ENCODE measurements around the gene MED27. TPM values are rescaled to one million over a fixed set of nuclear protein-coding genes. Genes with fewer than 3 reads are reported as not detected.

Gene MED27
- total and polyA plus RNA-seq, 2 of the 8 experiments (the other 6 are each of a cell fraction or from before 2014, with no cell fraction given): 29.9 to 56.5 TPM

DNA sequence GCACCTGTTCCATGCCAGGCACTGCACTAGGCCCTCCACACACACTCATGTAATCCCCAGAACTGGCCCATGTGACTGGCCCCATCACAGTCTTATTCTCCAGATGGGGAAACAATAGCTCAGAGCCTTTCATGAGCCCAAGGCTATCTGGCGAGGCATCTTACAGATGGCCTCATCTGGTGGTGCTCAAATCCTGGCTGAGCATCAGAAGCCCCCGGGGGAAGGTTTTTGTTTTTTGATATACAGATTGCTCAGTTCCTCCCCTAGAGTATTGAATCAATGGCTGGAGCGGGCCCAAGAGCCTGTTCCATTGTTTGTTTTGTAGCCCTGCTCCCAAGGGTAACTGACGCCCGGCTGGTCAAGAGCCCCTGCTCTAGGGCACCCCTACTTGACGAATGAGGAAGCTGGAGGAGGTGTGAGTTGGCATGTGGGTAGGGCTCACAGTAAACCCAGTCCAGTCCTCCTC, 194.5 kb downstream of the MED27 start:
- no peak for DNase-seq (ENCODE audit: low read depth in 1 of 2, low spot score in 2 of 2)
- no peak overlapping the region for H3K4me3 ChIP-seq (ENCODE audit: extremely low read depth in 1 of 4, insufficient read depth in 2 of 4, low read depth in 3 of 4, low read length in 4 of 4)
- H3K27me3 ChIP-seq (replicated peaks in 1 of 4; ENCODE audit: control insufficient read depth in 3 of 4, extremely low read depth in 1 of 4, insufficient read depth in 3 of 4, low read length in 3 of 4): no peaks in the 10 kb centered on the region
- no peak overlapping the region for H2AK5ac ChIP-seq (ENCODE audit: low read depth, low read length)
- no peak overlapping the region for H3K14ac ChIP-seq (ENCODE audit: insufficient read length)
- no peak overlapping the region for H2AFZ ChIP-seq (ENCODE audit: low read length)
- no peak overlapping the region for H2BK120ac ChIP-seq (replicated peaks; ENCODE audit: low read depth, low read length)
- H2BK15ac ChIP-seq (ENCODE audit: low read length): no peak overlapping the region
- H3K36me3 ChIP-seq (ENCODE audit: control insufficient read depth in 2 of 4, insufficient read depth in 4 of 4, low read length in 3 of 4): no peaks in the 10 kb centered on the region
- H2BK5ac ChIP-seq (ENCODE audit: low read depth, low read length): no peak overlapping the region
- no peak overlapping the region for H3K23ac ChIP-seq (ENCODE audit: insufficient read length)
- H2BK12ac ChIP-seq (ENCODE audit: low read depth, low read length): no peak overlapping the region
- H3K4me2 ChIP-seq (ENCODE audit: insufficient read depth in 1 of 2, low read depth in 2 of 2, low read length in 2 of 2): no peak overlapping the region
- no peaks in the 10 kb centered on the region for H3K79me2 ChIP-seq (ENCODE audit: control insufficient read depth in 1 of 2, insufficient read depth in 2 of 2, low read length in 2 of 2)
- H2BK20ac ChIP-seq (ENCODE audit: low read length): no peak overlapping the region
- ChIA-PET POLR2A (ENCODE audit: partially characterized antibody) (no interaction called here), CTCF (ENCODE audit: partially characterized antibody) (interaction anchor here (0.9 to 5.5 kb wide), 3 partner anchors 11 to 154 kb away, joined by 3 to 25 read pairs (median 4); no protein-coding TSS in a partner anchor)
- no peaks in the 10 kb centered on the region for H4K20me1 ChIP-seq (replicated peaks in 1 of 2; ENCODE audit: control insufficient read depth in 1 of 2, insufficient read depth in 2 of 2, low read length in 2 of 2)
- no peaks in the 10 kb centered on the region for H3K23me2 ChIP-seq (ENCODE audit: low read depth, low read length)
- no peak overlapping the region for H3K27ac ChIP-seq (ENCODE audit: low read depth, low read length)
- FAIRE-seq: no peak
- H3K9me3 ChIP-seq (ENCODE audit: insufficient read depth in 2 of 2, low read depth in 1 of 2, low read length in 1 of 2): no peaks in the 10 kb centered on the region
- TF ChIP-seq FOSL1 (IDR thresholded peaks at IDR 0.05; ENCODE audit: insufficient read depth, low read depth, low read length): no peak
- TF ChIP-seq KDM4A (IDR thresholded peaks at IDR 0.05; ENCODE audit: low read depth, low read length, severe bottlenecking): no peak
- no peak for TF ChIP-seq EP300 (IDR thresholded peaks at IDR 0.05; ENCODE audit: borderline replicate concordance in 1 of 2, low read depth in 2 of 2, low read length in 2 of 2)
- no peak overlapping the region for H4K5ac ChIP-seq (ENCODE audit: insufficient read length, low read depth, low read length)
- 93% methylated on average over 6 of the region's 6 CpGs; no CpG with 5 or more reads in 1 of the 2 experiments for WGBS, 2 experiments (ENCODE audit: extremely low coverage in 1 of 2, insufficient coverage in 1 of 2, insufficient read length in 1 of 2, insufficient replicate concordance in 2 of 2, low coverage in 1 of 2, low lambda C conversion rate in 2 of 2, missing lambda C conversion rate in 1 of 2)
- no peak overlapping the region for H3K56ac ChIP-seq (replicated peaks; ENCODE audit: insufficient read length, low read depth, low read length)
- no peak overlapping the region for H4K8ac ChIP-seq (ENCODE audit: extremely low read depth, insufficient read depth, low read length)
- H3K4me1 ChIP-seq (replicated peaks in 1 of 4; ENCODE audit: control insufficient read depth in 3 of 4, insufficient read depth in 4 of 4, low read length in 3 of 4): peaks cover 2 to 26% (median 21%) of the 10 kb centered on the region in 4 experiments
- no peak overlapping the region for H4K91ac ChIP-seq (replicated peaks; ENCODE audit: insufficient read length, low read length)
- H3K4ac ChIP-seq (replicated peaks; ENCODE audit: insufficient read length, low read depth, low read length): no peak overlapping the region
- no peaks in the 10 kb centered on the region for H3K79me1 ChIP-seq (ENCODE audit: low read depth, low read length)
- no peak overlapping the region for H3K9ac ChIP-seq (replicated peaks in 1 of 4; ENCODE audit: extremely low read depth in 1 of 4, low read depth in 3 of 4, low read length in 3 of 4)
- no peak overlapping the region for H3K18ac ChIP-seq (ENCODE audit: extremely low read depth, low read length)
